TTC549 (cell line): ENCODE results near the gene C1orf94.

Source experiments
- FAIRE-seq: peaks from 2 replicates; lab custom pipeline; 2012; peaks lifted over from hg19 to GRCh38; lab: Jason Lieb, UNC

Gene C1orf94

DNA sequence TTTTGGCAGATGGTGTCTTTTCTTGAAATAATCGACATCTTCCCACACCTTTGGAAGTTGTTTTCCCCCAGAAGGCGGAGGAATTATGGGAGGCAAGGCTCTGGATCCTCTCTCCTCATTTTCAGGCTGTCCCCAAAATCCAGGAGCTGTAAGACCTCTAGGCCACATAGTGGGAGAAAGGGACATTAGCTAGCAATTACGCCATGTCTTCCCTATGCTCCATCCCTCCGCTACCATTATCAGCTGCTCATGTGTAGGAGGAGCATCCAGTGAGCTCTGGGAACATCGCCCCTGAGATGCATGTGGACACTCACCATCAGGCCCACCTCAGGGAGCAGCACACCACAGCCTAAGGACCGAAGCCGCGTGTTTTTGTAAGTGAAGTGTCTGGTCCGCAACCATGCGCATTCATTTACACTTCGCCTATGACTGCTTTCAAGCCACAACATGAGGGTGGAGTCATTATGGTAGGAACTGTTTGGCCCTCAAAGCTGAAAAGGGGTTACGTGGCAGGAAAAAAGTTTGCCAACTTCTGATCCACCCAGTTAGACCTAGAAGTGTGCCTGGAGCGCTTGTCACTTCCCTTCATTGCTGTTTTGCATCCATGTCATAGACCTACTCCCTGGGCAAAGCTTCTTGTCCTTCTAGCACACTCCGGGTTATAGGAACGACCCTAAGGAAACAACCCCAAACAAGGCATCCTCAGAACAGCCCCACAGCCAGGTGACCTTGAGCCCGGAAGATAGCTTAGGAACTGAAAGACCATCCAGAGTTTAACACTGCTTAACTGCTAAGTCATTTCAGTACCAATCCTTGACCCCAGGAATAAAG is 85.5 kb downstream of the C1orf94 start:
- FAIRE-seq, result no peak

DNA sequence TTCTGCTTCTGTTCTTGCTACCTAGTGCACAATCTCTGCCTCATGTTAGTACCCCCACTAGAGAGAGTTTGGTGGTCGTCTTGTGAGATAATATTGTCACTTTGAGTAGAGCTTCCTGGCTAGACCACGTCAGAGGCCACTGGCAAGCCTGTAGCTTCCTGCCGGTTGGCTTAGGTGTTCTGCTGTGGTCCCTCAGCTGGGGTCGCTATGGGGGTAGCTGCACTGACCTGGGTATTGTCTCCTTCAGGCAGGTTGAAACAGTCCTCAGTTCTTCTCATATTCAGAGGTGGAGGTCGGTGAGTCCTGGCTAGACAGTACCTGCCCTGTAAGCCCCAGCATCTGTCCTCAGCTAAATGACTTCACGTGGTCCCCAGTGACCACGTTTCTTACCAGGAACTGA is 86.2 kb downstream of the C1orf94 start:
- FAIRE-seq, result no peak

DNA sequence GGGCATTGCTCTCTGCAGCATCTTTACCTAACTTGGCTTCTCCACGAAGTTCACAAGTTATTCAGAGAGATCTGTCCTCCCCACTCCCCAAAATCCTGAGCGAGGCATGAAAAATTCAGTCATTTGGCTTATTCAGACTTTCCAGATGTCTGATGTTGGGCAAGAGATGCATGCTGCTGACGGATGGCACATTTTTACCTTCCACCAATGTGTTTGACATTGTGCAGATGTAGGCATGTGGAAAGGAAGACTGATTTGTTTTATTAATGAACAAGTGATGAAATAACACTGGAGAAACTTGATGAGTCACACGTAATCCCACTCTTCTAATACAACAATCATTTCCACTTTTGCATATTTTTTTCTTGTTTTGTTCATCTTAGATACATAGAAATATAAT is 86.7 kb downstream of the C1orf94 start:
- FAIRE-seq, result no peak

DNA sequence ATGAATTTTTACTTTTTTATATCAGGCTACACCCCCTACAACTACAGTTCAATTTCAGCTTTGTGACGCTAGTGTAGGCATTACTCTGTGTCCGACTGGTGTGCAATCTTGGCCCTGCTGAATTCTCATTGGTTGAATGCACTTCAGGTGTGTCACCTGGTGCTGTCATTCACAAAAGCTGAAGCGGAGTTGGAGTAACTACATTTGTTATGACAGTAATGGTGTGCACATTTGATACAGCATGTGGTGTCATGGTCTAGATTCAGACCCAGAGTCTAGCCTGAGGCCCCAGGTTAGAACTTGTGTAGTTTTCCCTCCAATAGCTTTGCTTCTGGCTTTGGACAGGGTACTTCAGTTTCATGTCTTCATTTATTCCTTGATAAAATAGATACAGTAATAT is 88.7 kb downstream of the C1orf94 start:
- FAIRE-seq, result no peak

DNA sequence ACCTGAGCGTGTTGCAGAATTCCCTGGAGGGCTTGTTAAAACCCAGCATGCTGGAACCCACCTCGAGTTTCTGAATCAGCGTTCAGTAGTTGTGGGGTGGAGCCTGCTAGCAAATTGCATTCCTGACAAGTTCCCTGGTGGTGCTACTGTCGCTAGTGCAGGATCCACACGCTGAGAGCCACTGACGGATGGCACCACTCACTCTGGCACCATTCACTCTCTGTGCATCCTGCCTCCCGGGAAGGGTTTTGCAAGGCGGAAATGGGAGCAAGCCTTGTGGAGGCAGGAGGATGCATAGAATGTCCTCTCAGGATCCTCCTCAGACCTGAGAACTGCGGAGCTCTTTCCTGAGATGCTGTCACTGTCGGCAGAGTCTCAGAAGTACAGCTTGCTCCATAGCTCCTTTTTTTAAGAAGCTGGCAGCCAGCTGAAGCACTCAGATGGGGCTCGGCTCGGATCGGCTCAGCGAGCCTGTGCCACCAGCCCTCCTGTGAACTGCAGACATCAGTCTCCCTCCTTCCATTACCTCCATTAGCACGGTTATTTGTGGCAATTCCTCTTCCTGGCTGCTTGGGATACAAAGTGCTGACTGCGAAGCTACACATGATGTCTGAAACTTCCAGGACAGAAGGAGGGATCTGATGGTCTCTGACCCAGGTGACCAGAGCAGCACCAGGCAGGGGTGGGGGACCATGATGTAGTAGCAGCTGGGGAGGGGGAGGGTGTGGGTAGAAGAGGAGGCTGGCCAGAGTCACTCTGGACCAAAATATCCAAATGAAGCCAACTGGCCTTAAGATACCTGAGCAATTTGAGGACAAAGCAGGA is 89.6 kb downstream of the C1orf94 start:
- no peak for FAIRE-seq

DNA sequence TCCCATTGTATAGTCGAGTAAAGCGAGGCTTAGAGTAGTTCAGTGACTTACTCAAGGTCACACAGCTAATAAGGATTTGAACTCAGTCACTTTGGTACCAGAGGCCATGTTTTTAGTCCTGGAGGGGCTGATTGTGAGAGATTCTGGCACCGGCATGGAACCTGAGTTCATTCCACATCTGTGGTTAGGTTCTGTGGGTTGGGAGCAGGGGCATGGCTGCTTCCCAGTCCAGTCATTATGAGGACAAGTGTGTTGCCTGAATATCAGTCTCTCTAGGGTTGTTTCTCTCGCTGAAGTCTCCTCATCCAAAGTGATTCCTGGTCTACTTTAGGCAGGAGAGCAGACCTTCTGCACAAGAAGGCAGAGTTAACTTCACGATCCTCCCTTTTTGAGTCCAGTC is 90.6 kb downstream of the C1orf94 start:
- FAIRE-seq, result no peak

DNA sequence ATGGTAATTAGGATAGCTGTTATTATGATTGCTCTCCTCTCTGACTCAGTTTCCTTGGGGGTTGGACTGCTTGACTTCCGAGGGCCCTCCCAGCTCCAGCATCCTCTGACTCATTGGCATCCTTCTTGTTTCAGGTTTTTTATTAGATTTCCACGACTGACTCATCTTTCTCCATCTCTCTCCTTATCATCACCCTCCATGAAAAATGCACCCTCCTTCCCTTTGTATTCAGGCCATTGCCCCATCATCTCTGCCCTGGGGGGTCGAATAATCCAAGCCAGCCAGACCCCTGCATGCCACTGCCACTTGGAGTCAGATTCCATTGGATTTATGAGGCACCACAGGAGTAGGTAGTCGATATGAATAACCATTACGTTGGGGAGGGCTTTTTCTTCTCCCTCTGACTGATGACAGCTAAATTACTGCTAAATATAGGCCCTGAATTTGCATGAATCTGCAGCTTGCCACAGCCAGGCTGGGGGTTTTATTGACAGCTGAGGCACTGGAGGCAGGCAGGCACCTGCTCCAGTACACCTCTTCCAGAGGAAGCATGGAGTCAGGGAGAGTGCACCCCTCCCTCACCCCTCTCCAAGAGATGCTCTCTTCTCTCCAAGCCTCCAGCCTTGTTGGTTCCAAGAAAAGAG is 91.7 kb downstream of the C1orf94 start:
- FAIRE-seq, result no peak
